Measurements from ENCODE around the gene TTC28.
"Not testable (repeated sequence)": the region's sequence is repeated elsewhere in the genome, so short reads cannot be mapped to it uniquely, and the experiment has no call there.

TTC28 gene

GRCh38 chr22:28091486-28091885 is 588.2 kb downstream of the TTC28 start:
- DNase-seq: no peak

GRCh38 chr22:28089541-28089940 is 590.1 kb downstream of the TTC28 start:
- not testable (repeated sequence) for DNase-seq

- DNase-seq: no peak
These were observed 602.5 kb downstream of the TTC28 start for GRCh38 chr22:28077166-28077565.

- no peak for DNase-seq
These were observed 604.2 kb downstream of the TTC28 start for GRCh38 chr22:28075358-28075981.

GRCh38 chr22:28074526-28074925 is 605.1 kb downstream of the TTC28 start:
- no peak for DNase-seq

- no peak for DNase-seq
These were observed 607.6 kb downstream of the TTC28 start for GRCh38 chr22:28072066-28072465.

- DNase-seq: no peak
These were observed 610.8 kb downstream of the TTC28 start for GRCh38 chr22:28068826-28069225.

GRCh38 chr22:28064920-28065319 is 614.7 kb downstream of the TTC28 start:
- DNase-seq: no peak

- DNase-seq: no peak
These were observed 616.0 kb downstream of the TTC28 start for GRCh38 chr22:28063656-28064055.

GRCh38 chr22:28060594-28060993 is 619.0 kb downstream of the TTC28 start:
- not testable (repeated sequence) for DNase-seq

- no peak for DNase-seq
These were observed 621.6 kb downstream of the TTC28 start for GRCh38 chr22:28058036-28058435.

- DNase-seq: no peak
These were observed 624.8 kb downstream of the TTC28 start for GRCh38 chr22:28054819-28055208.

- no peak for DNase-seq
These were observed 625.5 kb downstream of the TTC28 start for GRCh38 chr22:28053896-28054818.

- no peak for DNase-seq
These were observed 626.8 kb downstream of the TTC28 start for GRCh38 chr22:28052825-28053269.

- DNase-seq: peak; percentile 35 to 55
These were observed 627.8 kb downstream of the TTC28 start for GRCh38 chr22:28051787-28052356.

- DNase-seq: no peak
These were observed 628.4 kb downstream of the TTC28 start for GRCh38 chr22:28051091-28051786.

- DNase-seq: no peak
These were observed 631.1 kb downstream of the TTC28 start for GRCh38 chr22:28048529-28048928.

- DNase-seq: no peak
These were observed 631.9 kb downstream of the TTC28 start for GRCh38 chr22:28047740-28048139.

- DNase-seq: no peak
These were observed 633.5 kb downstream of the TTC28 start for GRCh38 chr22:28046100-28046499.

GRCh38 chr22:28044546-28045173 is 635.0 kb downstream of the TTC28 start:
- no peak for DNase-seq

- no peak for DNase-seq
These were observed 636.4 kb downstream of the TTC28 start for GRCh38 chr22:28043266-28043665.

- no peak for DNase-seq
These were observed 644.8 kb downstream of the TTC28 start for GRCh38 chr22:28034760-28035401.
